Panc1 (cell line): ENCODE measurements around the gene PSORS1C2. TPM values are rescaled to one million over a fixed set of nuclear protein-coding genes. Genes with fewer than 3 reads are reported as not detected.

ENCODE experiments used
- ATAC-seq: fragments of 200-7000 bp; cut with Tn5 transposase; 2 replicates; pipeline ENCODE4 v1.9.1; 2020; ENCODE audit warnings: mild to moderate bottlenecking, moderate library complexity
- BruUV-seq: library from RNA; stranded (reverse); fragments of 400-500 nt; replicated peaks from 2 replicates; lab custom pipeline; 2021; lab: Mats Ljungman, UMichigan
- CTCF ChIA-PET: fragments of 300-600 bp; sonication (Branson Sonifier 250); formaldehyde crosslinking; loops from one replicate; lab custom pipeline; 2022; ENCODE audit warnings: antibody characterized with exemption; lab: Charles Lee
- POLR2A ChIA-PET: fragments of 300-600 bp; sonication (Branson Sonifier 250); formaldehyde crosslinking; loops from one replicate; lab custom pipeline; 2022; ENCODE audit warnings: antibody characterized with exemption; lab: Charles Lee
- DNase-seq: peaks from one replicate; pipeline ENCODE4 v3.0.0-alpha.2; 2010; ENCODE audit warnings: low read depth, low spot score
- H3K27ac ChIP-seq: 2 replicates; pipeline ENCODE4 v1.5.1; 2011; ENCODE audit warnings: mild to moderate bottlenecking, low read length, inconsistent platforms
- H3K27me3 ChIP-seq: fragments of 200-500 bp; sonication (Bioruptor generic); 2 replicates; pipeline ENCODE4 v1.6.0; 2014; ENCODE audit warnings: low read length, inconsistent platforms; ENCODE audit not compliant: control insufficient read depth, insufficient read depth
- H3K36me3 ChIP-seq: fragments of 200-500 bp; sonication (Bioruptor generic); 2 replicates; pipeline ENCODE4 v1.5.1; 2014; ENCODE audit warnings: inconsistent platforms, mild to moderate bottlenecking, low read length, moderate library complexity; ENCODE audit not compliant: control insufficient read depth, insufficient read depth
- H3K4me1 ChIP-seq: 2 replicates; pipeline ENCODE4 v1.5.1; 2011; ENCODE audit warnings: inconsistent platforms, mild to moderate bottlenecking, low read length, moderate library complexity; ENCODE audit not compliant: control insufficient read depth, insufficient read depth
- H3K4me3 ChIP-seq, 2 experiments: 2 replicates each; pipeline ENCODE4 v1.5.1; 2011 to 2012; ENCODE audit warnings: low read depth in 2 of 2, low read length in 2 of 2, mild to moderate bottlenecking in 2 of 2, inconsistent platforms in 1 of 2, moderate library complexity in 1 of 2
- H3K9me3 ChIP-seq: fragments of 200-500 bp; sonication (Bioruptor generic); 2 replicates; pipeline ENCODE4 v1.5.1; 2014; ENCODE audit warnings: low read depth, mild to moderate bottlenecking, inconsistent platforms, low read length, moderate library complexity; ENCODE audit not compliant: control insufficient read depth, insufficient read depth
- CTCF ChIP-seq: fragments of 450-650 bp; IDR thresholded peaks from 2 replicates; pipeline ENCODE4 v1.5.1; 2017; ENCODE audit warnings: mild to moderate bottlenecking
- POLR2AphosphoS5 ChIP-seq: IDR thresholded peaks from 2 replicates; pipeline ENCODE4 v1.6.1; 2012; ENCODE audit warnings: mild to moderate bottlenecking, low read depth, low read length, moderate library complexity
- SIN3A ChIP-seq: IDR thresholded peaks from 2 replicates; pipeline ENCODE4 v1.6.1; 2012; ENCODE audit warnings: low read depth, mild to moderate bottlenecking, low read length, moderate library complexity, borderline replicate concordance; ENCODE audit not compliant: insufficient read depth
- TCF7L2 ChIP-seq: IDR thresholded peaks from 2 replicates; pipeline ENCODE4 v1.6.1; 2011; ENCODE audit warnings: mild to moderate bottlenecking, low read depth, low read length, inconsistent platforms
- in situ Hi-C: cut with HindIII; loops from 2 replicates; pipeline ENCODE4 v1.10.0; 2016; ENCODE audit warnings: low sequenced_read_pairs, low pct_unique_long_range_greater_than_20kb
- intact Hi-C: fragments of 100-400 bp; cut with micrococcal nuclease; formaldehyde crosslinking; loops from one replicate; pipeline ENCODE4 v1.10.0; 2022; ENCODE audit not compliant: unreplicated experiment
- total RNA-seq: library from RNA; stranded (reverse); gene quantifications from one replicate; pipeline ENCODE4 v1.2.1, GENCODE V29; 2021; ENCODE audit not compliant: unreplicated experiment
- TF ChIP-seq, protein P1 (sequence below), 2 experiments: IDR thresholded peaks; 2 replicates each; pipeline ENCODE4 v1.6.1; 2011 to 2012; ENCODE audit warnings: low read depth in 2 of 2, control low read depth in 1 of 2, low read length in 1 of 2, mild to moderate bottlenecking in 1 of 2, moderate library complexity in 1 of 2; ENCODE audit not compliant: insufficient read depth in 1 of 2

The PSORS1C2 gene
- total RNA-seq, 1 experiment from 2014 or later: not detected

DNA sequence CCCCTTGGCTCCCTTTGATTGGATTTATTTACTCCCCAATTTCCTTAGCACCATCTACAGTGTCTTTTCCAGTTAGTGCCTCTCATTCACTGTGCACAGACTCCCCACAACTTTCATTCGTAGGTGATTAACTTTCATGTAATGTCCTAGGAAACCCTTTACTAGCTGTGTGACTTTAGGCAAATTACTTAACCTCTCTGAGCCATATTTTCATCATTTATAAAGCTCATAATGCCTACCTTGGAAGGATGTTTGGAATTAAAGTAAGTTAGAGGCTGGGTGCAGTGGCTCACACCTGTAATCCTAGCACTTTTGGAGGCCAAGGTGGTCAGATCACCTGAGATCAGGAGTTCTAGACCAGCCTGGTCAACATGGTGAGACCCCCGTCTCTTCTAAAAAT lies 46.6 kb downstream of the PSORS1C2 start:
- no TSS peak for BruUV-seq
- Histone ChIP-seq H3K27ac (no peak overlapping the region), H3K9me3 (no peaks in the 10 kb centered on the region), H3K27me3 (no peaks in the 10 kb centered on the region), H3K36me3 (no peaks in the 10 kb centered on the region), H3K4me1 (peaks cover 6% of the 10 kb centered on the region), H3K4me3 (no peak overlapping the region)
- in situ Hi-C loops: no loop called here
- POLR2A ChIA-PET: interaction anchor here (0.6 kb wide), 1 partner anchor 9 kb away, joined by 4 read pairs; no protein-coding TSS in a partner anchor
- ATAC-seq (no peak), DNase-seq (no peak)
- CTCF ChIA-PET: no interaction called here
- no peak for TF ChIP-seq SIN3A
- TF ChIP-seq POLR2AphosphoS5: no peak
- no peak for TF ChIP-seq TCF7L2
- TF ChIP-seq, protein P1, sequence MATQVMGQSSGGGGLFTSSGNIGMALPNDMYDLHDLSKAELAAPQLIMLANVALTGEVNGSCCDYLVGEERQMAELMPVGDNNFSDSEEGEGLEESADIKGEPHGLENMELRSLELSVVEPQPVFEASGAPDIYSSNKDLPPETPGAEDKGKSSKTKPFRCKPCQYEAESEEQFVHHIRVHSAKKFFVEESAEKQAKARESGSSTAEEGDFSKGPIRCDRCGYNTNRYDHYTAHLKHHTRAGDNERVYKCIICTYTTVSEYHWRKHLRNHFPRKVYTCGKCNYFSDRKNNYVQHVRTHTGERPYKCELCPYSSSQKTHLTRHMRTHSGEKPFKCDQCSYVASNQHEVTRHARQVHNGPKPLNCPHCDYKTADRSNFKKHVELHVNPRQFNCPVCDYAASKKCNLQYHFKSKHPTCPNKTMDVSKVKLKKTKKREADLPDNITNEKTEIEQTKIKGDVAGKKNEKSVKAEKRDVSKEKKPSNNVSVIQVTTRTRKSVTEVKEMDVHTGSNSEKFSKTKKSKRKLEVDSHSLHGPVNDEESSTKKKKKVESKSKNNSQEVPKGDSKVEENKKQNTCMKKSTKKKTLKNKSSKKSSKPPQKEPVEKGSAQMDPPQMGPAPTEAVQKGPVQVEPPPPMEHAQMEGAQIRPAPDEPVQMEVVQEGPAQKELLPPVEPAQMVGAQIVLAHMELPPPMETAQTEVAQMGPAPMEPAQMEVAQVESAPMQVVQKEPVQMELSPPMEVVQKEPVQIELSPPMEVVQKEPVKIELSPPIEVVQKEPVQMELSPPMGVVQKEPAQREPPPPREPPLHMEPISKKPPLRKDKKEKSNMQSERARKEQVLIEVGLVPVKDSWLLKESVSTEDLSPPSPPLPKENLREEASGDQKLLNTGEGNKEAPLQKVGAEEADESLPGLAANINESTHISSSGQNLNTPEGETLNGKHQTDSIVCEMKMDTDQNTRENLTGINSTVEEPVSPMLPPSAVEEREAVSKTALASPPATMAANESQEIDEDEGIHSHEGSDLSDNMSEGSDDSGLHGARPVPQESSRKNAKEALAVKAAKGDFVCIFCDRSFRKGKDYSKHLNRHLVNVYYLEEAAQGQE (IDR thresholded peaks at IDR 0.05; ENCODE audit: insufficient read depth in 1 of 2, low read depth in 2 of 2, low read length in 1 of 2): no peak
- no peak for TF ChIP-seq CTCF
- intact Hi-C loops: no loop called here

- no peaks in the 10 kb centered on the region for H3K27me3 ChIP-seq
Measured at GRCh38 chr6:31091680-31092079, 47.2 kb downstream of the PSORS1C2 start.

More at GRCh38 chr6:31091680-31092079, 47.2 kb downstream of the PSORS1C2 start:
- POLR2A ChIA-PET: interaction anchor here (0.6 kb wide), 1 partner anchor 9 kb away, joined by 4 read pairs; no protein-coding TSS in a partner anchor
- CTCF ChIA-PET: no interaction called here
- in situ Hi-C loops: no loop called here
- ATAC-seq: no peak
- intact Hi-C loops: no loop called here
- Histone ChIP-seq H3K4me1 (peaks cover 8% of the 10 kb centered on the region), H3K4me3 (no peak overlapping the region), H3K9me3 (no peaks in the 10 kb centered on the region), H3K27ac (no peak overlapping the region), H3K36me3 (no peaks in the 10 kb centered on the region)
- TF ChIP-seq, protein P1 (IDR thresholded peaks at IDR 0.05; ENCODE audit: insufficient read depth in 1 of 2, low read depth in 2 of 2, low read length in 1 of 2): no peak
- no peak for TF ChIP-seq SIN3A
- no peak for TF ChIP-seq CTCF
- no peak for TF ChIP-seq TCF7L2
- no peak for TF ChIP-seq POLR2AphosphoS5
- no peak for DNase-seq
- BruUV-seq: no TSS peak
